Hematopoietic multipotent progenitor cell treated with erythropoietin and hydrocortisone succinate and interleukin-3 and kit ligand, for 17 days (in vitro differentiated cells): ENCODE results near the gene SPATA21.
"Not testable (repeated sequence)": the region's sequence is repeated elsewhere in the genome, so short reads cannot be mapped to it uniquely, and the experiment has no call there.

Source experiments
- DNase-seq: peaks from one replicate; pipeline ENCODE4 v3.0.0-alpha.2; 2015; ENCODE audit warnings: low spot score

Gene SPATA21

GRCh38 chr1:16380868-16381267 lies 56.4 kb downstream of the SPATA21 start:
- no peak for DNase-seq

- DNase-seq: no peak
Measured at GRCh38 chr1:16378443-16378842, 58.8 kb downstream of the SPATA21 start.

- DNase-seq: no peak
Measured at GRCh38 chr1:16376971-16377370, 60.3 kb downstream of the SPATA21 start.

- DNase-seq: no peak
Measured at GRCh38 chr1:16375521-16376340, 61.5 kb downstream of the SPATA21 start.

GRCh38 chr1:16374266-16374665 lies 63.0 kb downstream of the SPATA21 start:
- DNase-seq: no peak

GRCh38 chr1:16372535-16373285 lies 64.5 kb downstream of the SPATA21 start:
- no peak for DNase-seq

GRCh38 chr1:16371725-16372124 lies 65.5 kb downstream of the SPATA21 start:
- no peak for DNase-seq

GRCh38 chr1:16369821-16370220 lies 67.4 kb downstream of the SPATA21 start:
- DNase-seq: no peak

GRCh38 chr1:16367968-16368890 lies 69.0 kb downstream of the SPATA21 start:
- DNase-seq: peak; percentile 63

GRCh38 chr1:16367258-16367967 lies 69.8 kb downstream of the SPATA21 start:
- DNase-seq: peak; percentile 87

- DNase-seq: peak; percentile 98
Measured at GRCh38 chr1:16366722-16367257, 70.4 kb downstream of the SPATA21 start, which contains the start of gene SZRD1. Gene SZRD1, plus strand, starts transcription at chr1:16367242. Its CDS starts 16 bp downstream, at chr1:16367258.

- not testable (repeated sequence) for DNase-seq
Measured at GRCh38 chr1:16365146-16365498, 72.1 kb downstream of the SPATA21 start.

- DNase-seq: no peak
Measured at GRCh38 chr1:16356867-16357266, 80.4 kb downstream of the SPATA21 start.

- no peak for DNase-seq
Measured at GRCh38 chr1:16354619-16355018, 82.6 kb downstream of the SPATA21 start.

GRCh38 chr1:16352842-16353535 lies 84.2 kb downstream of the SPATA21 start:
- DNase-seq: no peak

- peak; percentile 91 for DNase-seq
Measured at GRCh38 chr1:16351994-16352841, 85.0 kb downstream of the SPATA21 start, which contains the start of gene FBXO42. Gene FBXO42, minus strand, starts transcription at chr1:16352480. Its CDS starts 37,062 bp downstream, at chr1:16315418.

GRCh38 chr1:16351456-16351993 lies 85.7 kb downstream of the SPATA21 start:
- DNase-seq: peak; percentile 54

- peak; percentile 51 for DNase-seq
Measured at GRCh38 chr1:16349847-16350406, 87.3 kb downstream of the SPATA21 start.
